GM18507 (cell line): ENCODE data around the gene FAM83G.
"Not testable (repeated sequence)": the region's sequence is repeated elsewhere in the genome, so short reads cannot be mapped to it uniquely, and the experiment has no call there.

Experiments
- DNase-seq: peaks from one replicate; pipeline ENCODE4 v3.0.0; 2011; ENCODE audit warnings: low read depth; ENCODE audit not compliant: insufficient read length; ENCODE audit errors: extremely low spot score
- FAIRE-seq: peaks from 2 replicates; lab custom pipeline; 2011; peaks lifted over from hg19 to GRCh38; lab: Jason Lieb, UNC

FAM83G gene

GRCh38 chr17:19004421-19005136, at the start of gene FAM83G:
TSS of gene FAM83G (minus strand) at chr17:19004764. CDS start at chr17:19004041, 723 bp downstream.
- FAIRE-seq (peak; percentile 85), DNase-seq (peak; percentile 79)

- DNase-seq = not testable (repeated sequence)
- peak; percentile 54 for FAIRE-seq
Measured at GRCh38 chr17:19048826-19049225, 44.3 kb upstream of the FAM83G start.

GRCh38 chr17:19047510-19047909, 42.9 kb upstream of the FAM83G start:
- not testable (repeated sequence) for FAIRE-seq

GRCh38 chr17:19046782-19047375, 42.3 kb upstream of the FAM83G start, which contains the start of gene GRAP:
TSS of gene GRAP (minus strand) at chr17:19046957. CDS start at chr17:19046926, 31 bp downstream.
- FAIRE-seq = peak; percentile 97
- not testable (repeated sequence) for DNase-seq

More at GRCh38 chr17:19047510-19047909, 42.9 kb upstream of the FAM83G start:
- DNase-seq = not testable (repeated sequence)

- not testable (repeated sequence) for FAIRE-seq, DNase-seq
Measured at GRCh38 chr17:19044643-19045042, 40.1 kb upstream of the FAM83G start.

- DNase-seq = not testable (repeated sequence)
- FAIRE-seq = peak; percentile 98
Measured at GRCh38 chr17:19043032-19043431, 38.5 kb upstream of the FAM83G start.

- peak; percentile 9 for FAIRE-seq
- not testable (repeated sequence) for DNase-seq
Measured at GRCh38 chr17:19042369-19042768, 37.8 kb upstream of the FAM83G start.

- FAIRE-seq = peak; percentile 68
- not testable (repeated sequence) for DNase-seq
Measured at GRCh38 chr17:19041871-19042270, 37.3 kb upstream of the FAM83G start.

- FAIRE-seq = peak; percentile 86
- DNase-seq = not testable (repeated sequence)
Measured at GRCh38 chr17:19040350-19040749, 35.8 kb upstream of the FAM83G start.

GRCh38 chr17:19038730-19039129, 34.2 kb upstream of the FAM83G start:
- peak; percentile 98 for FAIRE-seq
- not testable (repeated sequence) for DNase-seq

GRCh38 chr17:19038007-19038406, 33.4 kb upstream of the FAM83G start:
- not testable (repeated sequence) for DNase-seq, FAIRE-seq

- FAIRE-seq, DNase-seq: not testable (repeated sequence)
Measured at GRCh38 chr17:19037547-19037946, 33.0 kb upstream of the FAM83G start.

- FAIRE-seq = peak; percentile 95
- DNase-seq = not testable (repeated sequence)
Measured at GRCh38 chr17:19036186-19036585, 31.6 kb upstream of the FAM83G start.

- DNase-seq = not testable (repeated sequence)
- peak; percentile 98 for FAIRE-seq
Measured at GRCh38 chr17:19032377-19032988, 27.9 kb upstream of the FAM83G start.

GRCh38 chr17:19031729-19032128, 27.2 kb upstream of the FAM83G start:
- not testable (repeated sequence) for FAIRE-seq, DNase-seq

- FAIRE-seq = not testable (repeated sequence)
Measured at GRCh38 chr17:19030771-19031449, 26.3 kb upstream of the FAM83G start.

GRCh38 chr17:19029740-19030139, 25.2 kb upstream of the FAM83G start:
- not testable (repeated sequence) for FAIRE-seq, DNase-seq

More at GRCh38 chr17:19030771-19031449, 26.3 kb upstream of the FAM83G start:
- not testable (repeated sequence) for DNase-seq

- DNase-seq, FAIRE-seq: not testable (repeated sequence)
Measured at GRCh38 chr17:19028671-19029070, 24.1 kb upstream of the FAM83G start.
